ENCODE results near the gene A2ML1.
"Not testable (repeated sequence)": the region's sequence is repeated elsewhere in the genome, so short reads cannot be mapped to it uniquely, and the experiment has no call there.

Gene A2ML1

DNA sequence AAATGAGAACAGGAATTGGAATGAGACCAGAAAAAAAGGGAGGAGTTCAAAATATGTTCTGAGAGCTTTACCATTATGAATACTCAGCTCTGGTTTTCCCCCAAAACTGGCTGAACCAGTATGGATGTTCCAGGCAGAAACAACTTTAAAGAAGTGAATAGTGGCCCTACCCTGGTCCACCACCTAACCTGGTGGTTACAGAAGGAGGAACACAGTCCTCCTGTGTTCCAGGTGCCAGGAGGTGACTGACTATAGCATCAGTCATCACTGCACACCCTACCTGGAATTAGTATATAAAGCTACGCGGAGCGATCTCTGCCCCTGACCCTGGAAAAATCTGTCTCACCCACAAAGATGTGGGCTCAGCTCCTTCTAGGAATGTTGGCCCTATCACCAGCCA is at the start of gene A2ML1:
TSS of gene A2ML1 (plus strand) at position 324 of the 400 bp plus-strand sequence. CDS start at position 355, 31 bp downstream.
- DNase-seq, result no peak

- no peak for DNase-seq
Observed at GRCh38 chr12:8773461-8773860, 49.0 kb upstream of the A2ML1 start.

DNA sequence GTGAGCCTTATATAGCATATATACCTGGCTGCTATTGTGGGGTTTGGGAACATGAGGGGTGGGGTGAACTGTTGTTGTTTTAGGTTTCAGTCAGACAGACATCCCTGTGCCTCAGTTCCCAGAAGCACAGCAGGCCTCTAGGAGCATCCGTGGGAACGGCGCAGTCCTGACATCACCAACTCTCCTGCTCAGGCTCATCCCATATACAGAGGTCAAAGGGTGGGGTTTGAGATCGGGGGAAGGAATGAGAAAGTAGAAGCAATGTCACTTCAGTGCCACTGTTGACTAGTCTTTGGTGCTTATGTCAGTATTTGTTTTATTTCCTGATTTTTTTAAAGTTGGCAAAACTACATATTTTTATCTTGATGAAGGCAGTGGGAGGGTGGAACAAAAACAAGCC is 43.1 kb upstream of the A2ML1 start:
- DNase-seq, result no peak

DNA sequence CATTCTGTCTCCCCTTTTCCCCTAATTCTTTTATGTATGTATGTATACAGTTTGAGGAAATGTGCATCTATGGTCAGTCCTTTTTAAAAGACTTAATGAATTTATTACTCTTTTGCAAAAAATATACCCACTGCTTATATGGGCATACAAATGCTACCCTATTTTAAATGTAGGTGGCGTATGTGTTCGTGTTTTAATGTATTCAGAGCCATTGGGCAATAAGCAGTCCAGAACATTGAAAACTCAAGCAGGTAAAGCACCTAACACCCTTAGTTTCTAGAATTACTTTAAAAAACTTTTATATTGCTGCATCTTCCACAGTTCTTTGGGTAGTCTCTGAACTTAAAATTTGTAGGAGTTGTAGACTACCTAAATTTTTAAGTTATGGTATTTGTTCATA is 42.6 kb upstream of the A2ML1 start:
- DNase-seq, result no peak

- DNase-seq, result no peak
Observed at GRCh38 chr12:8780389-8780788, 42.0 kb upstream of the A2ML1 start.

DNA sequence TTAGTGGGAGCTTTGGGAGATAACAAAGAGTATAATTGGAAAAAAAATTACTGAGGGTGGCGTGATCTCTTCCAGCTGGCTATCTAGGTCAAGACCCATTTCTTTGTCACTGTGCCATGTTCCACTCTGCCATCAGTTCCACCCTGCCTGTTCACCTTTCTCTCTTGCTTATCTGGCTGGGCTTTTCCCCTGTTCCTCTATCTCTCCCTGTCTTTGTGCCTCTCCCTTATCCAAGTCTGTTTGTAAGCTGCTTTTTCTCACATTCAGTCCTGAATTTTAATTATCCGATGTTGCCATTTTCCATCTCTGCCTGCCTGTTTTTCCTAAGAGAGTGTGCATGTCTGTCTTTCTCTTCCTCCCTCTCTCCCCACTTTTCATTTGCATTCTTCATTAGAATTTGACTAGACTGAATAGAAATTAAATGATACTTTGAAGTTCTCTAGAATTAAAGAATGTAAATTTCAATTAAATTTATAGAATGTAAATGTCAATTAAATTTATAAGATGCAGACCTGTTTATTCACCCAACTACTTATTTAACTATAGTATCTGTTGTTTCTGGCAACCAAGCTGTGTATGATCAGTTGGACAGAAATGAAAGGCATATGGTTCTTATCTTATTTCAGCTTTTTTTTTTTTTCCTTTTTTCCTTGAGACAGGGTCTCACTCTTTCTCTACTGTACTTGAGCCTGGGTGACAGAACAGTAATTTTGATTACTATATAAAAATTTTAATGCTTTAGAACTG is 40.9 kb upstream of the A2ML1 start:
- DNase-seq, result no peak

- DNase-seq, result no peak
Observed at GRCh38 chr12:8784290-8784888, 38.0 kb upstream of the A2ML1 start.

DNA sequence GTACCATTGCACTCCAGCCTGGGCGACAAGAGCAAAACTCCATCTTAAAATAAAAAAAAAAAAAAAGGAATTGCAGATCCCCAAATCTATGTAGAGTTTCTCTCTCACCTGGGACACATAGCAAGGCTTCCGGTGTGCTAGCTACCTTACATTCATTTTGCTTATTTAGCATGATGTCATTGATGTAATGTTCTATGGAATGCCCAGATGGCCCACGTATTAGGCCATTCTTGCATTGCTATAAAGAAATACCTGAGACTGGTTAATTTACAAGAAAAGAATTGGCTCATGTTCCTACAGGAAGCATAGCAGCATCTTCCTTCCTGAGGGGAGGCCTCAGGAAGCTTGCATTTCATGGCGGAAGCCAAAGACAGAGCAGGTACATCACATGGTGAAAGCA is 36.9 kb upstream of the A2ML1 start:
- no peak for DNase-seq

GRCh38 chr12:8787206-8787605 is 35.2 kb upstream of the A2ML1 start:
- DNase-seq, result not testable (repeated sequence)

GRCh38 chr12:8788706-8789105 is 33.7 kb upstream of the A2ML1 start:
- not testable (repeated sequence) for DNase-seq

- not testable (repeated sequence) for DNase-seq
Observed at GRCh38 chr12:8789341-8790013, 32.9 kb upstream of the A2ML1 start.

DNA sequence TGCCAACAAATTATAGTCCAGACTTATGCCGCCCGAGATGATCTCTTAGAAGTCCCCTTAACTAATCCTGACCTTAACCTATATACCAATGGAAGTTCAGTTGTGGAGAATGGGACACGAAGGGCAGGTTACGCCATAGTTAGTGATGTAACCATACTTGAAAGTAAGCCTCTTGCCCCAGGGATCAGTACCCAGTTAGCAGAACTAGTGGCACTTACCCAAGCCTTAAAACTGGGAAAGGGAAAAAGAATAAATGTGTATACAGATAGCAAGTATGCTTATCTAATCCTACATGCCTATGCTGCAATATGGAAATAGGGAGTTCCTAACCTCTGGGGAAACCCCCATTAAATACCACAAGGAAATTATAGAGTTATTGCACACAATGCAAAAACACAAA is 29.2 kb upstream of the A2ML1 start:
- not testable (repeated sequence) for DNase-seq

- not testable (repeated sequence) for DNase-seq
Observed at GRCh38 chr12:8794611-8795010, 27.8 kb upstream of the A2ML1 start.

GRCh38 chr12:8796831-8797626 is 25.4 kb upstream of the A2ML1 start:
- DNase-seq, result no peak

- not testable (repeated sequence) for DNase-seq
Observed at GRCh38 chr12:8801213-8801612, 21.2 kb upstream of the A2ML1 start.

DNA sequence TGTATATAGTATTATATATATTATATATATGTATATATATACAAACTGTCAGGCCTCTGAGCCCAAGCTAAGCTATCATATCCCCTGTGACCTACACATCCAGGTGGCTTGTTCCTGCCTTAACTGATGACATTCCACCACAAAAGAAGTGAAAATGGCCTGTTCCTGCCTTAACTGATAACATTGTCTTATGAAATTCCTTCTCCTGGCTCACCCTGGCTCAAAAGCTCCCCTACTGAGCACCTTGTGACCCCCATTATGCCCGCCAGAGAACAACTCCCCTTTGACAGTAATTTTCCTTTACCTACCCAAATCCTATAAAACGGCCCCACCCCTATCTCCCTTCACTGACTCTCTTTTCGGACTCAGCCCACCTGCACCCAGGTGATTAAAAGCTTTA is 17.6 kb upstream of the A2ML1 start:
- DNase-seq, result not testable (repeated sequence)

GRCh38 chr12:8805487-8805886 is 16.9 kb upstream of the A2ML1 start:
- DNase-seq, result not testable (repeated sequence)

- not testable (repeated sequence) for DNase-seq
Observed at GRCh38 chr12:8807084-8807483, 15.3 kb upstream of the A2ML1 start.

DNA sequence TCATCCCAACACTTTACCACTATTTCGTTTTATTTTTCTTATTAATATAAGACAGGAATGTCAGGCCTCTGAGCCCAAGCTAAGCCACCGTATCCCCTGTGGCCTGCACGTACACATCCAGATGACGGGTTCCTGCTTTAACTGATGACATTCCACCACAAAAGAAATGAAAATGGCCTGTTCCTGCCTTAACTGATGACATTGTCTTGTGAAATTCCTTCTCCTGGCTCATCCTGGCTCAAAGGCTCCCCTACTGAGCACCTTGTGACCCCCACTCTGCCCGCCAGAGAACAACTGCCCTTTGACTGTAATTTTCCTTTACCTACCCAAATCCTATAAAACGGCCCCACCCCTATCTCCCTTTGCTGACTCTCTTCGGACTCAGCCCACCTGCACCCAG is 12.3 kb upstream of the A2ML1 start:
- DNase-seq, result not testable (repeated sequence)

GRCh38 chr12:8813572-8814357 is 8.7 kb upstream of the A2ML1 start:
- no peak for DNase-seq

DNA sequence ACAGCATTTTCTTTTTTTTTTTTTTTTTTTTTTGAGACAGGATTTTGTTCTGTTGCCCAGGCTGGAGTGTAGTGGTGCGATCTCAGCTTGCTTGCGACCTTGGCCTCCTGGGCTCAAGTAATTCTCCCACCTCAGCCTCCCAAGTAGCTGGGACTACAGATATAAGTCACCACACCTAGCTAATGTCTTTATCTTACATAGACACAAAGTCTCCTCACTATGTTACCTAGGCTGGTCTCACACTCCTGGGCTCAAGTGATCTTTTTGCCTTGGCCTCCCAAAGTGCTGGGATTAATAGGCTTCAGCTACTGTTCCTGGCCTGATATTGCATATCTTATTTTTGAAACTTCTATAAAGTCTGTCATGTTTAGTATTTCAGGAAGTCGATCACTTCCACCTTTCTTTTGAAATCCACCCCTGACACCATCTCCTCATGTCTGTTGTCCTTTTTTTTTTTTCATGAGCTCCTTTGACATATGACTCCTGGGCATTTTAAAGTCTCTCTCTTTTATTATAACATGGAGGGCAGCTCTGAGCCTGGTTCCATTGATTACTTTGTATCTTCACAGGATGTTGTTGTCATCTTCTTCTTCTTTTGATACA is 5.9 kb upstream of the A2ML1 start:
- no peak for DNase-seq

DNA sequence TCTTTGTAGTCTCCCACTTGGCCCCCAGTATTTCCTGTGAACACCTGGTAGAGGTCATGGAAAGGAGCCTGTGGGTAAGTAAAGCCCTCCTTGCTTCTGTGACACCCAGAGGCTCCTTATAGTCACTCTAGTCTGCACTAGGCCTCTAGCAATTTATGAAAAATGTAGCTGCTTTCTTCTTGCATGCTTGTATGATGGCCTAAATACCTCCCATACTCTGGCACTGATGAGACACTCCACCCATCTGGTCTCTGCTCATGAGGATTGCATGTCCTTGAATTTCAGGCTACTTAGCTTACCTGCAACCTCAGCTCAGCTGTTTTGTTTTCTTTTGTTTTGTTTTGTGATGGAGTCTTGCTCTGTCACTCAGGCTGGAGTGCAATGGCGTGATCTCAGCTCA is 4.6 kb upstream of the A2ML1 start:
- DNase-seq, result no peak

Data from activated T-cell treated with anti-CD3 and anti-CD28 coated beads, Interleukin-2, amount 50 U/mL, for 1 hour (primary cell).